Adrenal gland (tissue), 5 donors: ENCODE results near the gene ACSS3.

Experiments
- POLR2A ChIP-seq, 2 donors: fragments of 450-650 bp; IDR thresholded peaks; one replicate each; pipeline ENCODE4 v1.6.1; 2017; ENCODE audit warnings: antibody characterized with exemption in 2 of 2, mild to moderate bottlenecking in 2 of 2, moderate library complexity in 1 of 2
- TF ChIP-seq, protein P1 (sequence below), 6 experiments: fragments of 450-650 bp in 4 of 6; fragments of 200-600 bp in 2 of 6; sonication (generic) in 1 of 6; IDR thresholded peaks; 1 replicate in 5 of 6; 2 replicates in 1 of 6; pipeline versions ENCODE4 v1.5.1 to v1.8.0; 2016 to 2021; ENCODE audit warnings: antibody characterized with exemption in 6 of 6, mild to moderate bottlenecking in 2 of 6, moderate library complexity in 1 of 6
- donor health status: DM: no; HTN: no; CAD: no.

DNA sequence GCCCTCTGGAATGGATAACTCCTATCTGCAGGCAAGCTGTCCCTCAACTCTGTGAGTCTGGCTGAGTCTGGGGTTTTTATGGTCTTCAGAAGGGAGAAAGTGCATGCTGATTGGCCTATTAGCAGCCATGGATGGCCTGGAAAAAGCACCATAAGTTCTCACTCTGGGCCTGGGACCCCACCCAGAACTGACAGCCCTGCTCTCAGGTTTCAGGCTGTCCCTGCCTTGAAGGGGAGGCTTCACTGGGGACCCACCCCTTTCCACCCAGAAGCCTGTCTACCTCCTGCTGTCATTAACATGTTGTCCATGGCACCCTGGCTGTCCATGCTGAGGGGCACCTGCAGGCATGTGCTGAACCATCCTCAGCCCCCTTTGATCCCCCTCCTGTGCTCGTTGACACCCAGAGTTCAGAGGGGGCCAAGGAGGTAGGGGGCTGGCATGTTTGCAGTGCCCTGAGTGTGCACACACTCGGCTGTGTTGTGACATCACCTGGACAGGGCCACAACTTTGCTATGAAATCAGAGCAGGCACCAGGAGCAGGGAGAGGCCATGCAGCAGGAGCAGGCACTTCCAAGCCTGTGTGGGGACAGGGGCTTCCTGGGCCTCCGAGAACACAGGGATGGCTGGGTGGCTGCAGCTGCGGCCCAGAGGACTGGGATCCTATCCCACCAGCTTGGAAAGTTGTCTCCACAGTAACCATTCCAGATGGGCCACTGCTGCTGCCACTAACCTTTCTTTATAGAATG lies 84.7 kb downstream of the ACSS3 start:
- TF ChIP-seq, protein P1, sequence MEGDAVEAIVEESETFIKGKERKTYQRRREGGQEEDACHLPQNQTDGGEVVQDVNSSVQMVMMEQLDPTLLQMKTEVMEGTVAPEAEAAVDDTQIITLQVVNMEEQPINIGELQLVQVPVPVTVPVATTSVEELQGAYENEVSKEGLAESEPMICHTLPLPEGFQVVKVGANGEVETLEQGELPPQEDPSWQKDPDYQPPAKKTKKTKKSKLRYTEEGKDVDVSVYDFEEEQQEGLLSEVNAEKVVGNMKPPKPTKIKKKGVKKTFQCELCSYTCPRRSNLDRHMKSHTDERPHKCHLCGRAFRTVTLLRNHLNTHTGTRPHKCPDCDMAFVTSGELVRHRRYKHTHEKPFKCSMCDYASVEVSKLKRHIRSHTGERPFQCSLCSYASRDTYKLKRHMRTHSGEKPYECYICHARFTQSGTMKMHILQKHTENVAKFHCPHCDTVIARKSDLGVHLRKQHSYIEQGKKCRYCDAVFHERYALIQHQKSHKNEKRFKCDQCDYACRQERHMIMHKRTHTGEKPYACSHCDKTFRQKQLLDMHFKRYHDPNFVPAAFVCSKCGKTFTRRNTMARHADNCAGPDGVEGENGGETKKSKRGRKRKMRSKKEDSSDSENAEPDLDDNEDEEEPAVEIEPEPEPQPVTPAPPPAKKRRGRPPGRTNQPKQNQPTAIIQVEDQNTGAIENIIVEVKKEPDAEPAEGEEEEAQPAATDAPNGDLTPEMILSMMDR (IDR thresholded peaks at IDR 0.05): no peak
- no peak for TF ChIP-seq POLR2A (IDR thresholded peaks at IDR 0.05)
